Panc1 (cell line): ENCODE measurements around the gene DACH1. TPM values are rescaled to one million over a fixed set of nuclear protein-coding genes. Genes with fewer than 3 reads are reported as not detected.

Experiments
- ATAC-seq: fragments of 200-7000 bp; cut with Tn5 transposase; 2 replicates; pipeline ENCODE4 v1.9.1; 2020; ENCODE audit warnings: mild to moderate bottlenecking, moderate library complexity
- Bru-seq: library from RNA; stranded (reverse); fragments of 400-500 nt; gene quantifications from one replicate; lab custom pipeline; 2021; lab: Mats Ljungman, UMichigan
- BruChase-seq, 2 experiments: library from RNA; stranded (reverse); fragments of 400-500 nt; gene quantifications; one replicate each; lab custom pipeline; 2021; lab: Mats Ljungman, UMichigan
- BruUV-seq: library from RNA; stranded (reverse); fragments of 400-500 nt; replicated peaks from 2 replicates; lab custom pipeline; 2021; lab: Mats Ljungman, UMichigan
- CTCF ChIA-PET: fragments of 300-600 bp; sonication (Branson Sonifier 250); formaldehyde crosslinking; loops from one replicate; lab custom pipeline; 2022; ENCODE audit warnings: antibody characterized with exemption; lab: Charles Lee
- POLR2A ChIA-PET: fragments of 300-600 bp; sonication (Branson Sonifier 250); formaldehyde crosslinking; loops from one replicate; lab custom pipeline; 2022; ENCODE audit warnings: antibody characterized with exemption; lab: Charles Lee
- DNase-seq: peaks from one replicate; pipeline ENCODE4 v3.0.0-alpha.2; 2010; ENCODE audit warnings: low read depth, low spot score
- H3K27ac ChIP-seq: 2 replicates; pipeline ENCODE4 v1.5.1; 2011; ENCODE audit warnings: mild to moderate bottlenecking, low read length, inconsistent platforms
- H3K27me3 ChIP-seq: fragments of 200-500 bp; sonication (Bioruptor generic); 2 replicates; pipeline ENCODE4 v1.6.0; 2014; ENCODE audit warnings: low read length, inconsistent platforms; ENCODE audit not compliant: control insufficient read depth, insufficient read depth
- H3K36me3 ChIP-seq: fragments of 200-500 bp; sonication (Bioruptor generic); 2 replicates; pipeline ENCODE4 v1.5.1; 2014; ENCODE audit warnings: inconsistent platforms, mild to moderate bottlenecking, low read length, moderate library complexity; ENCODE audit not compliant: control insufficient read depth, insufficient read depth
- H3K4me1 ChIP-seq: 2 replicates; pipeline ENCODE4 v1.5.1; 2011; ENCODE audit warnings: inconsistent platforms, mild to moderate bottlenecking, low read length, moderate library complexity; ENCODE audit not compliant: control insufficient read depth, insufficient read depth
- H3K4me3 ChIP-seq, 2 experiments: 2 replicates each; pipeline ENCODE4 v1.5.1; 2011 to 2012; ENCODE audit warnings: low read depth in 2 of 2, low read length in 2 of 2, mild to moderate bottlenecking in 2 of 2, inconsistent platforms in 1 of 2, moderate library complexity in 1 of 2
- H3K9me3 ChIP-seq: fragments of 200-500 bp; sonication (Bioruptor generic); 2 replicates; pipeline ENCODE4 v1.5.1; 2014; ENCODE audit warnings: low read depth, mild to moderate bottlenecking, inconsistent platforms, low read length, moderate library complexity; ENCODE audit not compliant: control insufficient read depth, insufficient read depth
- CTCF ChIP-seq: fragments of 450-650 bp; IDR thresholded peaks from 2 replicates; pipeline ENCODE4 v1.5.1; 2017; ENCODE audit warnings: mild to moderate bottlenecking
- POLR2AphosphoS5 ChIP-seq: IDR thresholded peaks from 2 replicates; pipeline ENCODE4 v1.6.1; 2012; ENCODE audit warnings: mild to moderate bottlenecking, low read depth, low read length, moderate library complexity
- REST ChIP-seq, 2 experiments: IDR thresholded peaks; 2 replicates each; pipeline ENCODE4 v1.6.1; 2011 to 2012; ENCODE audit warnings: low read depth in 2 of 2, control low read depth in 1 of 2, low read length in 1 of 2, mild to moderate bottlenecking in 1 of 2, moderate library complexity in 1 of 2; ENCODE audit not compliant: insufficient read depth in 1 of 2
- SIN3A ChIP-seq: IDR thresholded peaks from 2 replicates; pipeline ENCODE4 v1.6.1; 2012; ENCODE audit warnings: low read depth, mild to moderate bottlenecking, low read length, moderate library complexity, borderline replicate concordance; ENCODE audit not compliant: insufficient read depth
- TCF7L2 ChIP-seq: IDR thresholded peaks from 2 replicates; pipeline ENCODE4 v1.6.1; 2011; ENCODE audit warnings: mild to moderate bottlenecking, low read depth, low read length, inconsistent platforms
- in situ Hi-C: cut with HindIII; loops from 2 replicates; pipeline ENCODE4 v1.10.0; 2016; ENCODE audit warnings: low sequenced_read_pairs, low pct_unique_long_range_greater_than_20kb
- intact Hi-C: fragments of 100-400 bp; cut with micrococcal nuclease; formaldehyde crosslinking; loops from one replicate; pipeline ENCODE4 v1.10.0; 2022; ENCODE audit not compliant: unreplicated experiment
- long read RNA-seq: library from polyadenylated mRNA; unstranded; transcript quantifications from one replicate; pipeline ENCODE4 v2.0.0, GENCODE V29; 2021; ENCODE audit not compliant: unreplicated experiment
- polyA plus RNA-seq: library from polyadenylated mRNA; unstranded; fragments of >200 nt; gene quantifications from one replicate; pipeline ENCODE4 v1.2.1, GENCODE V29; 2012; ENCODE audit warnings: missing spikeins; ENCODE audit not compliant: insufficient read length
- total RNA-seq: library from RNA; stranded (reverse); gene quantifications from one replicate; pipeline ENCODE4 v1.2.1, GENCODE V29; 2021; ENCODE audit not compliant: unreplicated experiment

DACH1 gene
- 0.54 TPM for total RNA-seq
- 0.98 TPM for polyA plus RNA-seq
- Bru-seq, nascent RNA = percentile 38 among the genes with signal in this experiment
- percentile 26 among the genes with signal in this experiment for BruChase-seq, experiment 1, labeled RNA remaining after a 2-hour chase
- BruChase-seq, experiment 2, labeled RNA remaining after a 6-hour chase = percentile 22 among the genes with signal in this experiment
- long read RNA-seq, partial matches to known transcripts = 0 of 1 reads
- long read RNA-seq, other reads (novel, unspliced or antisense) = 0 of 1 reads

- no peak within 1 kb of the TSS for H3K27ac ChIP-seq
- intact Hi-C loops (no loop called here), in situ Hi-C loops (no loop called here)
- no TSS peak for BruUV-seq
- peaks cover 3% of the 10 kb centered on the region; the same call in 1 of the 2 replicates for H3K27me3 ChIP-seq
- peak within 1 kb of the TSS; percentile 51 to 61 for H3K4me3 ChIP-seq
- DNase-seq = no peak
- CTCF ChIA-PET = no interaction called here
- no peaks in the 10 kb centered on the region for H3K4me1 ChIP-seq
- H3K36me3 ChIP-seq = no peaks in the 10 kb centered on the region
- no peaks in the 10 kb centered on the region for H3K9me3 ChIP-seq
- no peak for TF ChIP-seq TCF7L2
- no peak for TF ChIP-seq REST (IDR thresholded peaks at IDR 0.05; ENCODE audit: insufficient read depth in 1 of 2, low read depth in 2 of 2, low read length in 1 of 2)
- TF ChIP-seq SIN3A = no peak
- TF ChIP-seq POLR2AphosphoS5 = no peak
- no peak for TF ChIP-seq CTCF
- peak; percentile 79 for ATAC-seq
- POLR2A ChIA-PET = no interaction called here
These were observed at the start of gene DACH1 for GRCh38 chr13:71867131-71867814. Gene DACH1 (minus strand): TSS chr13:71867204.

- in situ Hi-C loops = no loop called here
- ATAC-seq (no peak), DNase-seq (no peak)
- BruUV-seq = no TSS peak
- H3K4me3 ChIP-seq = no peak overlapping the region
- H3K27ac ChIP-seq = no peak overlapping the region
- no peaks in the 10 kb centered on the region for H3K4me1 ChIP-seq
- CTCF ChIA-PET = no interaction called here
- H3K36me3 ChIP-seq = no peaks in the 10 kb centered on the region
- no peaks in the 10 kb centered on the region for H3K27me3 ChIP-seq
- intact Hi-C loops = no loop called here
- POLR2A ChIA-PET = no interaction called here
- TF ChIP-seq SIN3A (no peak), POLR2AphosphoS5 (no peak), TCF7L2 (no peak), REST (IDR thresholded peaks at IDR 0.05; ENCODE audit: insufficient read depth in 1 of 2, low read depth in 2 of 2, low read length in 1 of 2) (no peak), CTCF (no peak)
- no peaks in the 10 kb centered on the region for H3K9me3 ChIP-seq
These were observed 46.7 kb upstream of the DACH1 start for GRCh38 chr13:71913717-71914116.
